ENCODE measurements around the gene DNAJC7. TPM values are rescaled to one million over a fixed set of nuclear protein-coding genes. Genes with fewer than 3 reads are reported as not detected.

The DNAJC7 gene
- total and polyA plus RNA-seq, 9 of the 15 experiments (the other 6 are each of a cell fraction or from before 2014, with no cell fraction given), result 85.8 to 262 (median 157) TPM

DNA sequence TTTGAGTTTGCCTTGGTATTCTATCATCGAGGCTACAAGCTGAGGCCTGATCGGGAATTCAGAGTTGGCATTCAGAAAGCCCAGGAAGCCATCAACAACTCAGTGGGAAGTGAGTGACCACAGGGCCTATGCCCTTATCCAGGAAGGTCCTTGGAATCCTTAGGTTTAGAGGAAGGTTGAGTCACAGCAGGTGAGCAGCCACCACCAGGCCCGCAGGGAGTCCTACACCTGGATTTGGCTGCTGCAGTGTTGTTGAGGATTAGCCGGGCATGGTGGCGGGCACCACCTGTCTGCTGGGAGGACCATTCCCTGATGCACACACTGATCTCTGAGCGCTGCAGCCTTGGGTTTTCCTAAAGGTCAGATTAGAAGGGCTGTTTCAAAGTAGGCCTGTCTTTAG, 81.6 kb downstream of the DNAJC7 start (continued):
- TF ChIP-seq, protein P1, sequence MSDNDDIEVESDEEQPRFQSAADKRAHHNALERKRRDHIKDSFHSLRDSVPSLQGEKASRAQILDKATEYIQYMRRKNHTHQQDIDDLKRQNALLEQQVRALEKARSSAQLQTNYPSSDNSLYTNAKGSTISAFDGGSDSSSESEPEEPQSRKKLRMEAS (CRISPR knock-in tag; IDR thresholded peaks at IDR 0.05), result no peak
- TF ChIP-seq ZNF79 (CRISPR knock-in tag; IDR thresholded peaks at IDR 0.05; ENCODE audit: low read depth), result no peak
- TF ChIP-seq ZNF444 (CRISPR knock-in tag; IDR thresholded peaks at IDR 0.05), result no peak
- TF ChIP-seq NFE2 (IDR thresholded peaks at IDR 0.05; ENCODE audit: low read depth), result no peak
- no peak for TF ChIP-seq SMARCA5 (IDR thresholded peaks at IDR 0.05)
- TF ChIP-seq SIX5 (IDR thresholded peaks at IDR 0.05; ENCODE audit: borderline replicate concordance in 1 of 2, insufficient read depth in 1 of 2, low read depth in 1 of 2, low read length in 2 of 2), result no peak
- TF ChIP-seq NBN (IDR thresholded peaks at IDR 0.05; ENCODE audit: low read depth), result no peak
- TF ChIP-seq, protein P2, sequence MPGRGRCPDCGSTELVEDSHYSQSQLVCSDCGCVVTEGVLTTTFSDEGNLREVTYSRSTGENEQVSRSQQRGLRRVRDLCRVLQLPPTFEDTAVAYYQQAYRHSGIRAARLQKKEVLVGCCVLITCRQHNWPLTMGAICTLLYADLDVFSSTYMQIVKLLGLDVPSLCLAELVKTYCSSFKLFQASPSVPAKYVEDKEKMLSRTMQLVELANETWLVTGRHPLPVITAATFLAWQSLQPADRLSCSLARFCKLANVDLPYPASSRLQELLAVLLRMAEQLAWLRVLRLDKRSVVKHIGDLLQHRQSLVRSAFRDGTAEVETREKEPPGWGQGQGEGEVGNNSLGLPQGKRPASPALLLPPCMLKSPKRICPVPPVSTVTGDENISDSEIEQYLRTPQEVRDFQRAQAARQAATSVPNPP (IDR thresholded peaks at IDR 0.05; ENCODE audit: borderline replicate concordance, insufficient read depth, insufficient read length), result no peak
- no peak for TF ChIP-seq GABPA (tag; conservative IDR thresholded peaks at IDR 0.05; ENCODE audit: low read depth)
- TF ChIP-seq, protein P3, sequence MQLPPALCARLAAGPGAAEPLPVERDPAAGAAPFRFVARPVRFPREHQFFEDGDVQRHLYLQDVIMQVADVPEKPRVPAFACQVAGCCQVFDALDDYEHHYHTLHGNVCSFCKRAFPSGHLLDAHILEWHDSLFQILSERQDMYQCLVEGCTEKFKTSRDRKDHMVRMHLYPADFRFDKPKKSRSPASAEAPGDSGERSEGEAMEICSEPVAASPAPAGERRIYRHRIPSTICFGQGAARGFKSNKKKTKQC (CRISPR knock-in tag; IDR thresholded peaks at IDR 0.05), result no peak
- TF ChIP-seq TFAM (CRISPR knock-in tag; conservative IDR thresholded peaks at IDR 0.05), result no peak
- TF ChIP-seq, protein P4, sequence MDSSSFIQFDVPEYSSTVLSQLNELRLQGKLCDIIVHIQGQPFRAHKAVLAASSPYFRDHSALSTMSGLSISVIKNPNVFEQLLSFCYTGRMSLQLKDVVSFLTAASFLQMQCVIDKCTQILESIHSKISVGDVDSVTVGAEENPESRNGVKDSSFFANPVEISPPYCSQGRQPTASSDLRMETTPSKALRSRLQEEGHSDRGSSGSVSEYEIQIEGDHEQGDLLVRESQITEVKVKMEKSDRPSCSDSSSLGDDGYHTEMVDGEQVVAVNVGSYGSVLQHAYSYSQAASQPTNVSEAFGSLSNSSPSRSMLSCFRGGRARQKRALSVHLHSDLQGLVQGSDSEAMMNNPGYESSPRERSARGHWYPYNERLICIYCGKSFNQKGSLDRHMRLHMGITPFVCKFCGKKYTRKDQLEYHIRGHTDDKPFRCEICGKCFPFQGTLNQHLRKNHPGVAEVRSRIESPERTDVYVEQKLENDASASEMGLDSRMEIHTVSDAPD (CRISPR knock-in tag; IDR thresholded peaks at IDR 0.05), result no peak
